ENCODE data around the gene HBQ1. TPM values are rescaled to one million over a fixed set of nuclear protein-coding genes. Genes with fewer than 3 reads are reported as not detected.

Gene HBQ1
- total RNA-seq, 2 donors from 2014 or later: not detected

GRCh38 chr16:177394-177822 lies 2.9 kb upstream of the HBQ1 start:
- Histone ChIP-seq H3K27me3 (replicated peaks; ENCODE audit: insufficient read depth) (peaks cover 27% of the 10 kb centered on the region), H3K4me1 (ENCODE audit: control insufficient read depth in 1 of 2, low read depth in 2 of 2) (peaks cover 14 to 17% of the 10 kb centered on the region in 2 donors), H3K9me3 (no peaks in the 10 kb centered on the region), H3K36me3 (no peaks in the 10 kb centered on the region), H3K4me3 (no peak overlapping the region), H3K27ac (no peak overlapping the region)
- no peak for ATAC-seq (ENCODE audit: insufficient number of reproducible peaks, low FRiP score, low read depth)
- no peak for TF ChIP-seq CTCF (IDR thresholded peaks at IDR 0.05)
- no peak for DNase-seq (ENCODE audit: low spot score)

- Histone ChIP-seq H3K4me1 (ENCODE audit: control insufficient read depth in 1 of 2, low read depth in 2 of 2) (peaks cover 14 to 17% of the 10 kb centered on the region in 2 donors), H3K4me3 (no peak overlapping the region), H3K9me3 (no peaks in the 10 kb centered on the region), H3K27me3 (replicated peaks; ENCODE audit: insufficient read depth) (peaks cover 27% of the 10 kb centered on the region), H3K36me3 (no peaks in the 10 kb centered on the region), H3K27ac (no peak overlapping the region)
- DNase-seq (ENCODE audit: low spot score) (no peak), ATAC-seq (ENCODE audit: insufficient number of reproducible peaks, low FRiP score, low read depth) (no peak)
- TF ChIP-seq CTCF (IDR thresholded peaks at IDR 0.05): no peak
These were observed 2.1 kb upstream of the HBQ1 start for GRCh38 chr16:177981-178667.

- peaks cover 27% of the 10 kb centered on the region for H3K27me3 ChIP-seq (replicated peaks; ENCODE audit: insufficient read depth)
- no peak for TF ChIP-seq CTCF (IDR thresholded peaks at IDR 0.05)
- ATAC-seq (ENCODE audit: insufficient number of reproducible peaks, low FRiP score, low read depth): no peak
These were observed 1.6 kb upstream of the HBQ1 start for GRCh38 chr16:178668-179015.

GRCh38 chr16:179211-180092 lies 807 bp upstream of the HBQ1 start:
- no peak for ATAC-seq (ENCODE audit: insufficient number of reproducible peaks, low FRiP score, low read depth)
- no peak for TF ChIP-seq CTCF (IDR thresholded peaks at IDR 0.05)

More at GRCh38 chr16:178668-179015, 1.6 kb upstream of the HBQ1 start:
- no peak overlapping the region for H3K4me3 ChIP-seq
- no peaks in the 10 kb centered on the region for H3K9me3 ChIP-seq
- H3K27ac ChIP-seq: no peak overlapping the region
- H3K4me1 ChIP-seq (ENCODE audit: control insufficient read depth in 1 of 2, low read depth in 2 of 2): peaks cover 14 to 17% of the 10 kb centered on the region in 2 donors
- no peak for DNase-seq (ENCODE audit: low spot score)
- no peaks in the 10 kb centered on the region for H3K36me3 ChIP-seq

More at GRCh38 chr16:179211-180092, 807 bp upstream of the HBQ1 start:
- Histone ChIP-seq H3K27ac (no peak overlapping the region), H3K4me3 (no peak overlapping the region), H3K9me3 (no peaks in the 10 kb centered on the region), H3K4me1 (ENCODE audit: control insufficient read depth in 1 of 2, low read depth in 2 of 2) (peaks cover 14 to 17% of the 10 kb centered on the region in 2 donors), H3K36me3 (no peaks in the 10 kb centered on the region), H3K27me3 (replicated peaks; ENCODE audit: insufficient read depth) (peaks cover 27% of the 10 kb centered on the region)
- no peak for DNase-seq (ENCODE audit: low spot score)
